SK-N-SH treated with all-trans-retinoic acid at 6 μM for 48 hours (cell line): ENCODE measurements around the gene NR2C1.

ENCODE experiments used
- TSHZ2 ChIP-seq: fragments of 250-450 bp; sonication (Bioruptor Pico); IDR thresholded peaks from 2 replicates; pipeline ENCODE4 v1.5.0; 2020; ENCODE audit warnings: mild to moderate bottlenecking, moderate library complexity
- ZC3H10 ChIP-seq: fragments of 250-450 bp; sonication (Bioruptor Pico); IDR thresholded peaks from 2 replicates; pipeline ENCODE4 v1.5.1; 2021; ENCODE audit warnings: mild to moderate bottlenecking, moderate library complexity
- ZFP3 ChIP-seq: fragments of 250-450 bp; sonication (Bioruptor Pico); IDR thresholded peaks from 2 replicates; pipeline ENCODE4 v1.5.0; 2020; ENCODE audit warnings: mild to moderate bottlenecking, moderate library complexity
- ZNF565 ChIP-seq: fragments of 450-650 bp; formaldehyde crosslinking; conservative IDR thresholded peaks from 2 replicates; pipeline ENCODE4 v1.5.0; 2020; ENCODE audit warnings: low read depth, mild to moderate bottlenecking, moderate library complexity
- TF ChIP-seq, protein P1 (sequence below): fragments of 250-450 bp; sonication (Bioruptor Pico); IDR thresholded peaks from 2 replicates; pipeline ENCODE4 v1.8.0; 2020; ENCODE audit warnings: mild to moderate bottlenecking, moderate library complexity, borderline replicate concordance

DNA sequence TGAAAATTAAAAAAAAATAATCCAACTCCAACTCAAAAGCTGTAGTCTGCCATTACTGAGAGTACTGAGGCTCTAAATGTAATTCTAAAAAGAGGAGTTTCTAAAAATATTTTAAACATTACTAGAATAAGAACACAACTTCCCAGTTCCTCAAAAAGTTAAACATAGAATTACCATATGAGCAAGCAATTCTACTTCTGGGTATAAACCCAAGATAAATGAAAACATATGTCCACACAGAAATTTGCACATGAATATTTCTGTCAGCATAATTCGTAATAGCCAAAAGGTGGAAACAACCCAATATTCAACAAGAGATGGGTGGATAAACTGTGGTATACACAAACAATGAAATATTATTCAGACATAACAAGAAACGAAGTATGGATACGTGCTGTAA, 15.0 kb upstream of the NR2C1 start:
- TF ChIP-seq TSHZ2 (no peak), ZFP3 (CRISPR knock-in tag) (no peak), ZC3H10 (CRISPR knock-in tag) (no peak), ZNF565 (CRISPR knock-in tag) (no peak)
- TF ChIP-seq, protein P1, sequence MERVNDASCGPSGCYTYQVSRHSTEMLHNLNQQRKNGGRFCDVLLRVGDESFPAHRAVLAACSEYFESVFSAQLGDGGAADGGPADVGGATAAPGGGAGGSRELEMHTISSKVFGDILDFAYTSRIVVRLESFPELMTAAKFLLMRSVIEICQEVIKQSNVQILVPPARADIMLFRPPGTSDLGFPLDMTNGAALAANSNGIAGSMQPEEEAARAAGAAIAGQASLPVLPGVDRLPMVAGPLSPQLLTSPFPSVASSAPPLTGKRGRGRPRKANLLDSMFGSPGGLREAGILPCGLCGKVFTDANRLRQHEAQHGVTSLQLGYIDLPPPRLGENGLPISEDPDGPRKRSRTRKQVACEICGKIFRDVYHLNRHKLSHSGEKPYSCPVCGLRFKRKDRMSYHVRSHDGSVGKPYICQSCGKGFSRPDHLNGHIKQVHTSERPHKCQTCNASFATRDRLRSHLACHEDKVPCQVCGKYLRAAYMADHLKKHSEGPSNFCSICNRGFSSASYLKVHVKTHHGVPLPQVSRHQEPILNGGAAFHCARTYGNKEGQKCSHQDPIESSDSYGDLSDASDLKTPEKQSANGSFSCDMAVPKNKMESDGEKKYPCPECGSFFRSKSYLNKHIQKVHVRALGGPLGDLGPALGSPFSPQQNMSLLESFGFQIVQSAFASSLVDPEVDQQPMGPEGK: no peak
